HCT116 (cell line): ENCODE data around the gene SLC2A1. TPM values are rescaled to one million over a fixed set of nuclear protein-coding genes. Genes with fewer than 3 reads are reported as not detected.

ENCODE experiments used
- ATAC-seq: fragments of 200-7000 bp; cut with Tn5 transposase; 2 replicates; pipeline ENCODE4 v1.9.1; 2020; ENCODE audit warnings: mild to moderate bottlenecking, moderate library complexity
- BruUV-seq: library from RNA; stranded (reverse); fragments of 400-500 nt; replicated peaks from 2 replicates; lab custom pipeline; 2021; lab: Mats Ljungman, UMichigan
- CTCF ChIA-PET: fragments of 300-600 bp; sonication (Branson Sonifier 250); formaldehyde crosslinking; loops from one replicate; lab custom pipeline; 2021; ENCODE audit warnings: antibody characterized with exemption; lab: Charles Lee
- POLR2A ChIA-PET: fragments of 300-600, 350-600 bp; sonication (Branson Sonifier 250); formaldehyde crosslinking; loops from one replicate; lab custom pipeline; 2021; ENCODE audit warnings: antibody characterized with exemption; lab: Charles Lee
- RAD21 ChIA-PET, 2 experiments: fragments of 300-600 bp; sonication (Branson Sonifier 250); formaldehyde crosslinking; loops; one replicate each; lab custom pipeline; 2023; ENCODE audit warnings: low total read pairs in 2 of 2; ENCODE audit not compliant: uncharacterized antibody in 2 of 2, unreplicated experiment in 2 of 2, low non-redundant PET in 1 of 2; lab: Charles Lee
- DNase-seq: peaks from one replicate; pipeline ENCODE4 v3.0.0-alpha.2; 2010; ENCODE audit warnings: low read depth, low spot score
- H2AFZ ChIP-seq: fragments of 200-600 bp; shearing (Covaris generic), sonication (generic); 2 replicates; pipeline ENCODE4 v1.6.1; 2017; ENCODE audit warnings: low read depth, mixed run types, mixed read lengths, antibody characterized with exemption, low read length; ENCODE audit not compliant: poor library complexity, severe bottlenecking
- H3K27ac ChIP-seq: 2 replicates; pipeline ENCODE4 v1.5.1; 2012; ENCODE audit warnings: low read depth, low read length
- H3K27me3 ChIP-seq: fragments of 200-600 bp; sonication (generic); 2 replicates; pipeline ENCODE4 v1.6.1; 2016; ENCODE audit warnings: mixed run types, low read length, mixed read lengths; ENCODE audit not compliant: insufficient read depth
- H3K36me3 ChIP-seq, 2 experiments: fragments of 200-500 bp in 1 of 2; fragments of 200-600 bp in 1 of 2; sonication (Bioruptor generic) in 1 of 2; sonication (generic) in 1 of 2; 2 replicates each; pipeline versions ENCODE4 v1.5.1 to v1.6.1; 2014 to 2016; ENCODE audit warnings: low read length in 2 of 2, inconsistent platforms in 1 of 2, mixed read lengths in 1 of 2, mixed run types in 1 of 2; ENCODE audit not compliant: insufficient read depth in 2 of 2, control insufficient read depth in 1 of 2
- H3K4me1 ChIP-seq, 2 experiments: fragments of 200-600 bp in 1 of 2; sonication (generic) in 1 of 2; 2 replicates each; pipeline versions ENCODE4 v1.5.1 to v1.6.1; 2012 to 2017; ENCODE audit warnings: low read length in 2 of 2, inconsistent platforms in 1 of 2, mild to moderate bottlenecking in 1 of 2, mixed read lengths in 1 of 2, mixed run types in 1 of 2, moderate library complexity in 1 of 2; ENCODE audit not compliant: insufficient read depth in 2 of 2, control insufficient read depth in 1 of 2
- H3K4me2 ChIP-seq: fragments of 200-600 bp; sonication (generic); 2 replicates; pipeline ENCODE4 v1.6.1; 2017; ENCODE audit warnings: mixed run types, low read length, mixed read lengths
- H3K4me3 ChIP-seq, 2 experiments: fragments of 200-600 bp in 1 of 2; sonication (generic) in 1 of 2; replicated peaks in 1 of 2; 2 replicates each; pipeline ENCODE4 v1.5.1; 2011 to 2016; ENCODE audit warnings: low read length in 2 of 2, control low read depth in 1 of 2, low read depth in 1 of 2, mild to moderate bottlenecking in 1 of 2, mixed read lengths in 1 of 2, mixed run types in 1 of 2
- H3K79me2 ChIP-seq: fragments of 200-600 bp; sonication (generic); 2 replicates; pipeline ENCODE4 v1.6.1; 2017; ENCODE audit warnings: mild to moderate bottlenecking, mixed run types, low read length, moderate library complexity, mixed read lengths; ENCODE audit not compliant: insufficient read depth
- H3K9ac ChIP-seq: fragments of 200-600 bp; sonication (generic); 2 replicates; pipeline ENCODE4 v1.6.1; 2016; ENCODE audit warnings: low read length, mixed read lengths
- H3K9me2 ChIP-seq: fragments of 200-600 bp; sonication (generic), shearing (Covaris generic); 2 replicates; pipeline ENCODE4 v1.6.1; 2017; ENCODE audit warnings: mixed run types, mild to moderate bottlenecking, moderate library complexity; ENCODE audit not compliant: insufficient read depth
- H3K9me3 ChIP-seq, 2 experiments: fragments of 200-500 bp in 1 of 2; fragments of 200-600 bp in 1 of 2; sonication (Bioruptor generic) in 1 of 2; sonication (generic) in 1 of 2; 2 replicates each; pipeline ENCODE4 v1.6.1; 2014 to 2017; ENCODE audit warnings: low read length in 2 of 2, mixed read lengths in 2 of 2, inconsistent platforms in 1 of 2, low read depth in 1 of 2, mild to moderate bottlenecking in 1 of 2, mixed run types in 1 of 2, moderate library complexity in 1 of 2; ENCODE audit not compliant: control insufficient read depth in 1 of 2, insufficient read depth in 1 of 2
- H4K20me1 ChIP-seq: fragments of 200-600 bp; sonication (generic), shearing (Covaris generic); 2 replicates; pipeline ENCODE4 v1.6.1; 2017; ENCODE audit warnings: mixed run types, mild to moderate bottlenecking, moderate library complexity; ENCODE audit not compliant: insufficient read depth
- CEBPB ChIP-seq: IDR thresholded peaks from 2 replicates; pipeline ENCODE4 v1.6.1; 2012; ENCODE audit warnings: low read depth
- EGR1 ChIP-seq: IDR thresholded peaks from 2 replicates; pipeline ENCODE4 v1.6.1; 2012; ENCODE audit warnings: low read depth
- ELF1 ChIP-seq: IDR thresholded peaks from 2 replicates; pipeline ENCODE4 v1.6.1; 2012; ENCODE audit warnings: low read depth, borderline replicate concordance
- EZH2 ChIP-seq: fragments of 200-600 bp; sonication (generic); IDR thresholded peaks from 2 replicates; pipeline ENCODE4 v1.6.1; 2017; ENCODE audit warnings: antibody characterized with exemption, mixed run types
- EZH2phosphoT487 ChIP-seq: fragments of 200-600 bp; IDR thresholded peaks from 2 replicates; pipeline ENCODE4 v1.6.1; 2018; ENCODE audit warnings: antibody characterized with exemption, borderline replicate concordance
- FOSL1 ChIP-seq: IDR thresholded peaks from 2 replicates; pipeline ENCODE4 v1.6.1; 2012; ENCODE audit warnings: low read depth
- JUND ChIP-seq: IDR thresholded peaks from 2 replicates; pipeline ENCODE4 v1.6.1; 2012
- POLR2AphosphoS5 ChIP-seq: IDR thresholded peaks from 2 replicates; pipeline ENCODE4 v1.6.1; 2011; ENCODE audit warnings: mild to moderate bottlenecking, low read depth, low read length, moderate library complexity
- RAD21 ChIP-seq: IDR thresholded peaks from 2 replicates; pipeline ENCODE4 v1.6.1; 2012; ENCODE audit warnings: low read depth, mild to moderate bottlenecking
- SIN3A ChIP-seq: IDR thresholded peaks from 2 replicates; pipeline ENCODE4 v1.6.1; 2012; ENCODE audit warnings: low read depth
- YY1 ChIP-seq: IDR thresholded peaks from 2 replicates; pipeline ENCODE4 v1.6.1; 2011; ENCODE audit warnings: low read length, low read depth, moderate library complexity, mild to moderate bottlenecking; ENCODE audit not compliant: insufficient replicate concordance; ENCODE audit errors: extremely low read depth
- intact Hi-C: fragments of 100-400 bp; cut with micrococcal nuclease; formaldehyde crosslinking; loops from 2 replicates; pipeline ENCODE4 v1.10.0; 2022
- total RNA-seq: library from RNA; stranded (reverse); gene quantifications from one replicate; pipeline ENCODE4 v1.2.1, GENCODE V29; 2021; ENCODE audit not compliant: unreplicated experiment

The SLC2A1 gene
- total RNA-seq, 1 experiment from 2014 or later, result 248 TPM

- TF ChIP-seq FOSL1 (no peak), POLR2AphosphoS5 (peak; percentile 37; the same call in 1 of the 2 replicates)
- Histone ChIP-seq H3K4me3 (no peak overlapping the region), H3K27ac (peak overlapping the region; percentile 76), H3K27me3 (no peaks in the 10 kb centered on the region), H3K79me2 (peaks cover 90% of the 10 kb centered on the region), H3K36me3 (peaks cover 13 to 40% of the 10 kb centered on the region in 2 experiments; a peak in 3 of 4 replicates), H3K9me2 (no peaks in the 10 kb centered on the region), H3K4me1 (peaks cover 70 to 83% of the 10 kb centered on the region in 2 experiments), H4K20me1 (no peaks in the 10 kb centered on the region), H3K4me2 (peak overlapping the region; percentile 48; the same call in 1 of the 2 replicates), H3K9me3 (no peaks in the 10 kb centered on the region), H2AFZ (no peak overlapping the region), H3K9ac (peak overlapping the region; percentile 16; the same call in 1 of the 2 replicates)
- intact Hi-C loops, result no loop called here
- POLR2A ChIA-PET, result no interaction called here
- no peak for DNase-seq
- RAD21 ChIA-PET, result no interaction called here
- BruUV-seq, result no TSS peak
- CTCF ChIA-PET, result interaction anchor here (3.9 kb wide), 1 partner anchor 140 kb away, joined by 21 read pairs; no protein-coding TSS in a partner anchor
- no peak for ATAC-seq
These were observed 24.8 kb downstream of the SLC2A1 start for GRCh38 chr1:42933610-42934491.

- intact Hi-C loops, result no loop called here
- Histone ChIP-seq H3K4me2 (peak overlapping the region; percentile 48), H3K79me2 (peaks cover 82% of the 10 kb centered on the region), H3K27me3 (no peaks in the 10 kb centered on the region), H3K4me3 (no peak overlapping the region), H3K9me2 (no peaks in the 10 kb centered on the region), H3K9me3 (no peaks in the 10 kb centered on the region), H2AFZ (no peak overlapping the region), H4K20me1 (no peaks in the 10 kb centered on the region), H3K4me1 (peaks cover 63 to 79% of the 10 kb centered on the region in 2 experiments), H3K9ac (peak overlapping the region; percentile 16; the same call in 1 of the 2 replicates), H3K36me3 (peaks cover 18 to 39% of the 10 kb centered on the region in 2 experiments), H3K27ac (peak overlapping the region; percentile 76)
- ATAC-seq (no peak), DNase-seq (no peak)
- RAD21 ChIA-PET, result no interaction called here
- TF ChIP-seq ELF1 (no peak), EZH2 (no peak), RAD21 (no peak), POLR2AphosphoS5 (no peak), YY1 (no peak), EZH2phosphoT487 (no peak), CEBPB (no peak), JUND (no peak), SIN3A (no peak), EGR1 (no peak)
- CTCF ChIA-PET, result interaction anchor here (1.1 kb wide), 1 partner anchor 141 kb away, joined by 5 read pairs; no protein-coding TSS in a partner anchor
- BruUV-seq, result no TSS peak
- POLR2A ChIA-PET, result no interaction called here
These were observed 25.5 kb downstream of the SLC2A1 start for GRCh38 chr1:42933060-42933586.
